EH (cell line): ENCODE measurements around the gene IL23A.
"Not testable (repeated sequence)": the region's sequence is repeated elsewhere in the genome, so short reads cannot be mapped to it uniquely, and the experiment has no call there.

Source experiments
- DNase-seq: peaks from one replicate; pipeline ENCODE4 v3.0.0-alpha.2; 2015; ENCODE audit warnings: low read depth

Gene IL23A

GRCh38 chr12:56338308-56339157 lies at the start of gene IL23A:
TSS of gene IL23A (plus strand) at chr12:56338884. CDS start at chr12:56339045, 161 bp downstream.
- no peak for DNase-seq

GRCh38 chr12:56293795-56294194 lies 44.9 kb upstream of the IL23A start:
- no peak for DNase-seq

- no peak for DNase-seq
Observed at GRCh38 chr12:56296295-56296694, 42.4 kb upstream of the IL23A start.

- no peak for DNase-seq
Observed at GRCh38 chr12:56297400-56297799, 41.3 kb upstream of the IL23A start.

GRCh38 chr12:56298828-56299227 lies 39.9 kb upstream of the IL23A start:
- DNase-seq: no peak

GRCh38 chr12:56299308-56299852 lies 39.3 kb upstream of the IL23A start:
- DNase-seq: no peak

- peak; percentile 98 for DNase-seq
Observed at GRCh38 chr12:56299853-56300643, 38.6 kb upstream of the IL23A start, which contains the start of gene CS. TSS of gene CS (minus strand) at chr12:56300330. CDS start at chr12:56300201, 129 bp downstream.

- DNase-seq: no peak
Observed at GRCh38 chr12:56300644-56301464, 37.8 kb upstream of the IL23A start.

- no peak for DNase-seq
Observed at GRCh38 chr12:56304276-56304675, 34.4 kb upstream of the IL23A start.

- DNase-seq: no peak
Observed at GRCh38 chr12:56304872-56305590, 33.7 kb upstream of the IL23A start.

GRCh38 chr12:56307221-56307965 lies 31.3 kb upstream of the IL23A start:
- no peak for DNase-seq

GRCh38 chr12:56308714-56309113 lies 30.0 kb upstream of the IL23A start:
- DNase-seq: no peak

GRCh38 chr12:56311003-56311402 lies 27.7 kb upstream of the IL23A start:
- DNase-seq: no peak

- DNase-seq: peak; percentile 16
Observed at GRCh38 chr12:56315249-56315621, 23.4 kb upstream of the IL23A start.

- peak; percentile 98 for DNase-seq
Observed at GRCh38 chr12:56315622-56316473, 22.8 kb upstream of the IL23A start, which contains the start of gene CNPY2. TSS of gene CNPY2 (minus strand) at chr12:56315988. CDS start at chr12:56315217, 771 bp downstream.

GRCh38 chr12:56317675-56318074 lies 21.0 kb upstream of the IL23A start:
- DNase-seq: no peak

GRCh38 chr12:56321027-56321426 lies 17.7 kb upstream of the IL23A start:
- DNase-seq: peak; percentile 42

GRCh38 chr12:56321610-56322009 lies 17.1 kb upstream of the IL23A start:
- DNase-seq: not testable (repeated sequence)

- no peak for DNase-seq
Observed at GRCh38 chr12:56324206-56324605, 14.5 kb upstream of the IL23A start.
